Measurements from ENCODE around the gene TAF11L5.
"Not testable (repeated sequence)": the region's sequence is repeated elsewhere in the genome, so short reads cannot be mapped to it uniquely, and the experiment has no call there.

Gene TAF11L5

GRCh38 chr5:17524935-17525334 lies at the start of gene TAF11L5:
Gene TAF11L5 (plus strand): TSS chr5:17525235.
- not testable (repeated sequence) for DNase-seq (ENCODE audit: low read depth in 2 of 2)

GRCh38 chr5:17477043-17477442 lies 48.0 kb upstream of the TAF11L5 start:
- DNase-seq (ENCODE audit: low read depth in 2 of 2) = no peak

- DNase-seq (ENCODE audit: low read depth in 2 of 2) = no peak
Observed at GRCh38 chr5:17477573-17478265, 47.3 kb upstream of the TAF11L5 start.

- no peak for DNase-seq (ENCODE audit: low read depth in 2 of 2)
Observed at GRCh38 chr5:17481378-17481777, 43.7 kb upstream of the TAF11L5 start.

GRCh38 chr5:17482790-17483189 lies 42.2 kb upstream of the TAF11L5 start:
- DNase-seq (ENCODE audit: low read depth in 2 of 2) = no peak

GRCh38 chr5:17486464-17487173 lies 38.4 kb upstream of the TAF11L5 start:
- not testable (repeated sequence) for DNase-seq (ENCODE audit: low read depth in 2 of 2)

- no peak for DNase-seq (ENCODE audit: low read depth in 2 of 2)
Observed at GRCh38 chr5:17487174-17487512, 37.9 kb upstream of the TAF11L5 start.

- not testable (repeated sequence) for DNase-seq (ENCODE audit: low read depth in 2 of 2)
Observed at GRCh38 chr5:17491257-17491656, 33.8 kb upstream of the TAF11L5 start.

GRCh38 chr5:17492770-17493169 lies 32.3 kb upstream of the TAF11L5 start:
- no peak for DNase-seq (ENCODE audit: low read depth in 2 of 2)

- DNase-seq (ENCODE audit: low read depth in 2 of 2) = no peak
Observed at GRCh38 chr5:17497446-17497845, 27.6 kb upstream of the TAF11L5 start.

GRCh38 chr5:17497931-17498330 lies 27.1 kb upstream of the TAF11L5 start, which contains the start of gene TAF11L2:
Gene TAF11L2 (plus strand): TSS chr5:17498231.
- DNase-seq (ENCODE audit: low read depth in 2 of 2) = not testable (repeated sequence)

- DNase-seq (ENCODE audit: low read depth in 2 of 2) = no peak
Observed at GRCh38 chr5:17511775-17512325, 13.2 kb upstream of the TAF11L5 start.

- DNase-seq (ENCODE audit: low read depth in 2 of 2) = not testable (repeated sequence)
Observed at GRCh38 chr5:17517526-17517925, 7.5 kb upstream of the TAF11L5 start.

- not testable (repeated sequence) for DNase-seq (ENCODE audit: low read depth in 2 of 2)
Observed at GRCh38 chr5:17518067-17518466, 7.0 kb upstream of the TAF11L5 start, which contains the start of gene TAF11L3. Gene TAF11L3 (plus strand): TSS chr5:17518367.

- DNase-seq (ENCODE audit: low read depth in 2 of 2) = not testable (repeated sequence)
Observed at GRCh38 chr5:17519508-17519907, 5.5 kb upstream of the TAF11L5 start.

- not testable (repeated sequence) for DNase-seq (ENCODE audit: low read depth in 2 of 2)
Observed at GRCh38 chr5:17521501-17521900, 3.5 kb upstream of the TAF11L5 start, which contains the start of gene TAF11L4. Gene TAF11L4 (plus strand): TSS chr5:17521801.

GRCh38 chr5:17526504-17526903 lies 1.5 kb downstream of the TAF11L5 start:
- not testable (repeated sequence) for DNase-seq (ENCODE audit: low read depth in 2 of 2)

- DNase-seq (ENCODE audit: low read depth in 2 of 2) = not testable (repeated sequence)
Observed at GRCh38 chr5:17528369-17528768, 3.3 kb downstream of the TAF11L5 start, which contains the start of gene TAF11L6. Gene TAF11L6 (plus strand): TSS chr5:17528669.

Measured in stimulated activated CD4-positive, alpha-beta T cell treated with anti-CD3 and anti-CD28 coated beads, Interleukin-1b, Interleukin-23, amount 100 ng/mL, for 1 hour (primary cell).